Smooth muscle cell (in vitro differentiated cells): ENCODE measurements around the gene GRSF1. TPM values are rescaled to one million over a fixed set of nuclear protein-coding genes. Genes with fewer than 3 reads are reported as not detected.

ENCODE experiments used
- DNase-seq: peaks from one replicate; lab custom pipeline; 2025; ENCODE audit not compliant: unreplicated experiment; lab: John Stamatoyannopoulos, UW
- H2AFZ ChIP-seq: fragments of 200-600 bp; sonication (generic); 2 replicates; pipeline ENCODE4 v1.6.0; 2016; ENCODE audit warnings: antibody characterized with exemption, low read depth, mild to moderate bottlenecking
- H3F3A ChIP-seq: fragments of 200-600 bp; sonication (generic); 2 replicates; pipeline ENCODE4 v1.6.0; 2017; ENCODE audit warnings: antibody characterized with exemption, low read depth
- H3K27ac ChIP-seq: fragments of 200-600 bp; sonication (generic); 2 replicates; pipeline ENCODE4 v1.5.1; 2016; ENCODE audit warnings: low read depth, mild to moderate bottlenecking
- H3K27me3 ChIP-seq: fragments of 200-600 bp; sonication (generic); 2 replicates; pipeline ENCODE4 v1.6.1; 2016; ENCODE audit warnings: low read depth, mild to moderate bottlenecking
- H3K36me3 ChIP-seq: fragments of 200-600 bp; sonication (generic); 2 replicates; pipeline ENCODE4 v1.5.1; 2016; ENCODE audit warnings: low read depth
- H3K4me1 ChIP-seq: fragments of 200-600 bp; sonication (generic); 2 replicates; pipeline ENCODE4 v1.5.1; 2016; ENCODE audit warnings: low read depth
- H3K4me2 ChIP-seq: fragments of 200-600 bp; sonication (generic); 2 replicates; pipeline ENCODE4 v1.6.0; 2016; ENCODE audit warnings: mild to moderate bottlenecking
- H3K4me3 ChIP-seq: fragments of 200-600 bp; sonication (generic); 2 replicates; pipeline ENCODE4 v1.5.1; 2016; ENCODE audit warnings: mild to moderate bottlenecking
- H3K79me2 ChIP-seq: fragments of 200-600 bp; sonication (generic); 2 replicates; pipeline ENCODE4 v1.6.0; 2016; ENCODE audit warnings: low read depth, mild to moderate bottlenecking
- H3K9ac ChIP-seq: fragments of 200-600 bp; sonication (generic); 2 replicates; pipeline ENCODE4 v1.6.0; 2016; ENCODE audit warnings: low read depth
- H3K9me3 ChIP-seq: fragments of 200-600 bp; sonication (generic); replicated peaks from 2 replicates; pipeline ENCODE4 v1.5.1; 2016; ENCODE audit warnings: low read depth
- H4K20me1 ChIP-seq: fragments of 200-600 bp; sonication (generic); 2 replicates; pipeline ENCODE4 v1.6.0; 2016; ENCODE audit warnings: low read depth
- CTCF ChIP-seq: fragments of 200-600 bp; sonication (generic); IDR thresholded peaks from 2 replicates; pipeline ENCODE4 v1.5.1; 2017; ENCODE audit warnings: borderline replicate concordance, mild to moderate bottlenecking, antibody characterized with exemption; ENCODE audit not compliant: insufficient read depth, poor library complexity, severe bottlenecking
- WGBS: methylation state at CpG from one replicate; pipeline ENCODE4 v1.1.7; 2016; ENCODE audit warnings: low lambda C conversion rate; 5-methylcytosine and 5-hydroxymethylcytosine counted together
- polyA plus RNA-seq: library from polyadenylated mRNA; unstranded; fragments of >200 nt; fragmentation: Nextera tagmentation; extraction: Ambion mirVana; gene quantifications from 2 replicates; pipeline ENCODE4 v1.2.1, GENCODE V29; 2016
- total RNA-seq: library from RNA; depleted of rRNA; stranded (reverse); fragments of >200 nt; gene quantifications from 2 replicates; pipeline ENCODE4 v1.2.3, GENCODE V29; 2014

Gene GRSF1
- total and polyA plus RNA-seq, 2 experiments from 2014 or later = 105 to 109 TPM

DNA sequence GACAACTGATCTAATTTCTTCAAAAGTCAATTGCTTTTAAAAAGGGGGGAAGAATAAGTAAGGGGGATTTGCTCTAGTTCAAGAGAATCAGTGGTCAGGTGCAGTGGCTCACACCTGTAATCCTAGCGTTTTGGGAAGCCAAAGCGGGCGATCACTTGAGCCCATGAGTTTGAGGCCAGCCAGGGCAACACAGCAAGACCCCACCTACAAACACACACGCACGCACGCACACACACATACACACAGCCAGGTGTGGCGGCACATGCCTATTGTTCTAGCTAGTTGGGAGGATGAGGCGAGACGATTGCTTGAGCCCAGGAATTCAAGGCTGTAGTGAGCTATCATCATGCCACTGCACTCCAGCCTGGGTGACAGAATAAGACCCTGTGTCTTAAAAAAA lies 9.6 kb downstream of the GRSF1 start:
- H3K4me3 ChIP-seq = no peak overlapping the region
- 99% methylated on average over 9 of the region's 9 CpGs for WGBS
- no peak for TF ChIP-seq CTCF
- peaks cover 73% of the 10 kb centered on the region for H4K20me1 ChIP-seq
- no peak overlapping the region for H3K27ac ChIP-seq
- no peak overlapping the region for H3K9ac ChIP-seq
- H3K79me2 ChIP-seq = peaks cover 41% of the 10 kb centered on the region
- no peak overlapping the region for H2AFZ ChIP-seq
- H3K27me3 ChIP-seq = no peaks in the 10 kb centered on the region
- H3K4me1 ChIP-seq = no peaks in the 10 kb centered on the region
- H3F3A ChIP-seq = no peaks in the 10 kb centered on the region
- H3K4me2 ChIP-seq = no peak overlapping the region
- no peaks in the 10 kb centered on the region for H3K9me3 ChIP-seq
- DNase-seq = no peak
- peaks cover 36% of the 10 kb centered on the region for H3K36me3 ChIP-seq

- 96% methylated on average over 1 of the region's 1 CpG for WGBS
- Histone ChIP-seq H3K27me3 (no peaks in the 10 kb centered on the region), H3K4me2 (no peak overlapping the region), H3K4me3 (no peak overlapping the region), H3K4me1 (no peaks in the 10 kb centered on the region), H2AFZ (no peak overlapping the region), H4K20me1 (peaks cover 67% of the 10 kb centered on the region), H3F3A (no peaks in the 10 kb centered on the region), H3K9me3 (no peaks in the 10 kb centered on the region), H3K27ac (no peak overlapping the region), H3K79me2 (peaks cover 36% of the 10 kb centered on the region), H3K9ac (no peak overlapping the region), H3K36me3 (peaks cover 36% of the 10 kb centered on the region)
- DNase-seq = no peak
- no peak for TF ChIP-seq CTCF
Measured at GRCh38 chr4:70829492-70829891, 10.2 kb downstream of the GRSF1 start.

DNA sequence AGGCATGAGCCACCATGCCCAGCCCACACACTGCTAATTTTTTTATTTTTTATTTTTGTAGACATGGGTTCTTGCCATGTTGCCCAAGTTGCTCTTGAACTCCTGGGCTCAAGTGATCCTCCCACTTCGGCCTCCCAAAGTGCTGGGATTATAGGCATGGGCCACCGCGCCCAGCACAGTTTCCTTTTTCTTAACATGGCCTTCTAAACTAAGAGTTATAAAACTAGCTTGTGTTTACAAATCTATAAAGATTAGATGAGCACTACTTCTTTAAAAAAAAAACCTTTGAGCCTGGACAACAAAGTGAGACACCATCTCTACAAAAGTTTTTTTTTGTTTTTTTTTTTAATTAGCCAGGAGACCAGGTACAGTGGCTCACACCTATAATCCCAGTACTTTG lies 10.7 kb downstream of the GRSF1 start:
- H3K27me3 ChIP-seq = no peaks in the 10 kb centered on the region
- 100% methylated on average over 3 of the region's 3 CpGs for WGBS
- peaks cover 62% of the 10 kb centered on the region for H4K20me1 ChIP-seq
- H3K4me3 ChIP-seq = no peak overlapping the region
- no peaks in the 10 kb centered on the region for H3F3A ChIP-seq
- H3K9me3 ChIP-seq = no peaks in the 10 kb centered on the region
- H3K4me2 ChIP-seq = no peak overlapping the region
- no peak overlapping the region for H2AFZ ChIP-seq
- H3K27ac ChIP-seq = no peak overlapping the region
- H3K9ac ChIP-seq = no peak overlapping the region
- peaks cover 39% of the 10 kb centered on the region for H3K36me3 ChIP-seq
- no peak for TF ChIP-seq CTCF
- no peak for DNase-seq
- peaks cover 32% of the 10 kb centered on the region for H3K79me2 ChIP-seq
- H3K4me1 ChIP-seq = no peaks in the 10 kb centered on the region

DNA sequence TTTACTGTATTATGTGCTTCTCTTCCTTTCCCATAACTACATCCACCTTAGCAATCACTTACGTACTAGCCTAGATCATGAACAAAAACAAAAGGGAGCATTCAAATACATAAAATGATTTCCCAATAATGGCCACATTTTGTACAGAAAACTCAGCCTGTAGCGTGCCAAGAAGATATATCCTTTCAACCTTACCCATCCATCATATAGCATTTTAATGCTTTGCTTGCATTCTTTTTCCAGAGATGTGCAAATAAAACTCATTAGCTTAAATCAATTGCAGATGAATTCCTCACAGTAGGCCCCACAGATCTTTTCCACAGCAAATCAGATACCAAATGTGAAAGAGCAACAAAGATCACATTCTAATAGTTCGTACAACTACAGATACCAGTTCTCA lies 20.8 kb downstream of the GRSF1 start:
- 95% methylated on average over 3 of the region's 3 CpGs for WGBS
- Histone ChIP-seq H3K9ac (no peak overlapping the region), H3K27me3 (no peaks in the 10 kb centered on the region), H3K4me3 (no peak overlapping the region), H2AFZ (no peak overlapping the region), H3F3A (peaks cover 1% of the 10 kb centered on the region), H4K20me1 (no peaks in the 10 kb centered on the region), H3K4me2 (no peak overlapping the region), H3K79me2 (no peaks in the 10 kb centered on the region), H3K9me3 (no peaks in the 10 kb centered on the region), H3K4me1 (no peaks in the 10 kb centered on the region), H3K36me3 (peaks cover 29% of the 10 kb centered on the region), H3K27ac (no peak overlapping the region)
- DNase-seq = no peak
- no peak for TF ChIP-seq CTCF
